H1 (cell line): ENCODE data around the gene DPH1. TPM values are rescaled to one million over a fixed set of nuclear protein-coding genes. Genes with fewer than 3 reads are reported as not detected.

Experiments
- CBX5 ChIP-seq: fragments of 300-800, 300-1000 bp; sonication (generic); IDR thresholded peaks from 2 replicates; pipeline ENCODE4 v1.7.1; 2016; ENCODE audit warnings: antibody characterized with exemption, low read length, low read depth
- CEBPB ChIP-seq: IDR thresholded peaks from 2 replicates; pipeline ENCODE4 v1.6.1; 2012; ENCODE audit warnings: low read depth, low read length
- CHD1 ChIP-seq: IDR thresholded peaks from 2 replicates; pipeline ENCODE4 v1.6.1; 2012; ENCODE audit warnings: low read depth, low read length, improper control_type of control experiment
- CHD2 ChIP-seq: IDR thresholded peaks from 2 replicates; pipeline ENCODE4 v1.6.1; 2012; ENCODE audit warnings: low read length, improper control_type of control experiment
- CTBP2 ChIP-seq: IDR thresholded peaks from 2 replicates; pipeline ENCODE4 v1.7.0; 2011; ENCODE audit warnings: borderline replicate concordance, mild to moderate bottlenecking, moderate library complexity, mixed read lengths, low read length; ENCODE audit not compliant: insufficient read depth, insufficient read length
- EGR1 ChIP-seq: IDR thresholded peaks from 2 replicates; pipeline ENCODE4 v1.6.1; 2011; ENCODE audit warnings: low read depth, low read length, borderline replicate concordance
- EP300 ChIP-seq, 2 experiments: IDR thresholded peaks; 1 replicate in 1 of 2; 2 replicates in 1 of 2; pipeline ENCODE4 v1.6.1; 2011 to 2012; ENCODE audit warnings: low read depth in 2 of 2, low read length in 2 of 2, mild to moderate bottlenecking in 2 of 2, borderline replicate concordance in 1 of 2, inconsistent platforms in 1 of 2, moderate library complexity in 1 of 2
- EZH2 ChIP-seq: fragments of 200-600 bp; sonication (generic); IDR thresholded peaks from 2 replicates; pipeline ENCODE4 v1.7.1; 2012; ENCODE audit warnings: low read depth, mild to moderate bottlenecking, moderate library complexity, low read length, inconsistent platforms; ENCODE audit not compliant: severe bottlenecking
- JUN ChIP-seq: IDR thresholded peaks from 2 replicates; pipeline ENCODE4 v1.6.1; 2011; ENCODE audit warnings: low read depth, mild to moderate bottlenecking, improper control_type of control experiment, low read length
- JUND ChIP-seq: IDR thresholded peaks from 2 replicates; pipeline ENCODE4 v1.6.1; 2011; ENCODE audit warnings: mild to moderate bottlenecking, improper control_type of control experiment, low read length
- KDM1A ChIP-seq: fragments of 200-600, 300-600 bp; sonication (generic); IDR thresholded peaks from 2 replicates; pipeline ENCODE4 v1.7.1; 2016; ENCODE audit warnings: mild to moderate bottlenecking, low read length, borderline replicate concordance
- PHF8 ChIP-seq: fragments of 200-600 bp; sonication (generic); conservative IDR thresholded peaks from 2 replicates; pipeline ENCODE4 v1.7.1; 2012; ENCODE audit warnings: low read depth, mild to moderate bottlenecking, inconsistent platforms, low read length, moderate library complexity
- POU5F1 ChIP-seq: IDR thresholded peaks from 2 replicates; pipeline ENCODE4 v1.6.1; 2011; ENCODE audit warnings: low read depth, mild to moderate bottlenecking, low read length, moderate library complexity
- RXRA ChIP-seq: IDR thresholded peaks from 2 replicates; pipeline ENCODE4 v1.6.1; 2011; ENCODE audit warnings: low read depth, mild to moderate bottlenecking, low read length, moderate library complexity; ENCODE audit not compliant: insufficient read depth
- SAP30 ChIP-seq: fragments of 300-600 bp; sonication (generic); IDR thresholded peaks from 2 replicates; pipeline ENCODE4 v1.7.1; 2012; ENCODE audit warnings: low read length, moderate library complexity, mild to moderate bottlenecking, inconsistent platforms; ENCODE audit not compliant: insufficient read depth, insufficient replicate concordance
- SIRT6 ChIP-seq: IDR thresholded peaks from one replicate; pipeline ENCODE4 v1.7.1; 2012; ENCODE audit warnings: low read length, inconsistent platforms
- SRF ChIP-seq: IDR thresholded peaks from 2 replicates; pipeline ENCODE4 v1.6.1; 2011; ENCODE audit warnings: mild to moderate bottlenecking, low read depth, low read length, moderate library complexity
- TBP ChIP-seq: IDR thresholded peaks from 2 replicates; pipeline ENCODE4 v1.6.1; 2011; ENCODE audit warnings: low read depth, low read length, improper control_type of control experiment
- TCF12 ChIP-seq: IDR thresholded peaks from 2 replicates; pipeline ENCODE4 v1.6.1; 2011; ENCODE audit warnings: low read depth, mild to moderate bottlenecking, low read length
- TEAD4 ChIP-seq: IDR thresholded peaks from 2 replicates; pipeline ENCODE4 v1.6.1; 2012; ENCODE audit warnings: low read depth, low read length, inconsistent platforms, mixed read lengths
- YY1 ChIP-seq: IDR thresholded peaks from 2 replicates; pipeline ENCODE4 v1.6.1; 2011; ENCODE audit warnings: low read depth, mild to moderate bottlenecking, low read length
- ZNF274 ChIP-seq: IDR thresholded peaks from 2 replicates; pipeline ENCODE4 v1.7.0; 2012; ENCODE audit warnings: low read length, borderline replicate concordance; ENCODE audit errors: extremely low read depth
- polyA plus RNA-seq, 7 experiments: library from polyadenylated mRNA; depleted of rRNA in 3 of 7; stranded (reverse) in 5 of 7; unstranded in 2 of 7; fragments of >200 nt in 5 of 7; fragments of 200-250 nt in 2 of 7; gene quantifications; 1 replicate in 5 of 7; 2 replicates in 1 of 7; 4 replicates in 1 of 7; pipeline versions ENCODE4 v1.2.1 to v1.2.3, GENCODE V29; 2011 to 2013; ENCODE audit warnings: missing spikeins in 2 of 7, mixed read lengths in 2 of 7
- total RNA-seq: library from RNA; stranded (reverse); fragmentation: NEBNext Ultra II Directional; extraction: Animal tissue kit (Norgen Biotek cat#: 25700); gene quantifications from 2 replicates; pipeline ENCODE4 v1.2.1, GENCODE V29; 2021
- TF ChIP-seq, protein P1 (sequence below): IDR thresholded peaks from 2 replicates; pipeline ENCODE4 v1.6.1; 2012; ENCODE audit warnings: inconsistent platforms
- TF ChIP-seq, protein P2 (sequence below): IDR thresholded peaks from 2 replicates; pipeline ENCODE4 v1.6.1; 2011; ENCODE audit warnings: low read depth, mild to moderate bottlenecking, low read length; ENCODE audit not compliant: insufficient read depth

The DPH1 gene
- total and polyA plus RNA-seq, 2 of the 8 experiments (the other 6 are each of a cell fraction or from before 2014, with no cell fraction given): 24.9 to 30.0 TPM

DNA sequence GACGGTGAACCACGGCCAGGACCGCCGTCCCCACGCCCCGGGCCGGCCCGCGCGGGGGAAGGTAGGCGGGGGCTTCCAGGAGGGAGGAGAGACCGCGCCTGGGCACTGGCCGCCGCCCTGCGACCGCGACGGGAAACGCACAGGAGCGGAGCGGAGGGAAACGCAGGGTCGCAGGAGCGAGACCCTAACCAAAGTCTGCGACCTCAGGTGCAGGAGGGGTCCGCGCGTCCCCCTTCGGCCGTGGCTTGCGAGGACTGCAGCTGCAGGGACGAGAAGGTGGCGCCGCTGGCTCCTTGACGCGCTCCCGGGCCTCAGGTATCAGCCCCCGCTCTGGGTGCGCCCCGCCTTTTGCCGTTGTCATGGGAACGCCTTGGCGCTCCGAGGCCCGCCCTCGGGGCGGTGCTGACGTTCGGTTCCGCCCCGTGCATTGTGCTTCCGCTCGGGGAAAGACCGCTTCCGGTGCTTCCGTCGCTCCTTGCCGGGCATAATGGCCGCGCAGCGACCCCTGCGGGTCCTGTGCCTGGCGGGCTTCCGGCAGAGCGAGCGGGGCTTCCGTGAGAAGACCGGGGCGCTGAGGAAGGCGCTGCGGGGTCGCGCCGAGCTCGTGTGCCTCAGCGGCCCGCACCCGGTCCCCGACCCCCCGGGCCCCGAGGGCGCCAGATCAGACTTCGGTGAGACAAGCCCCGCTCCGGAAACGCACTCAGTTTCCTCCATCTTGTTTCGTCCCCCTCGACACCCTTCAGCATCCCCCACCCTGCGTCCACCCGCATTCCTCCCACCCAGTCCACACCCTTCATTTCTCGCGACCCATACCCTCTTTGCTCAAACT lies 11.8 kb downstream of the DPH1 start, which contains the start of gene OVCA2 (continued):
- TF ChIP-seq EP300 (IDR thresholded peaks at IDR 0.05; ENCODE audit: borderline replicate concordance in 1 of 2, low read depth in 2 of 2, low read length in 2 of 2): no peak
- no peak for TF ChIP-seq CHD2
- TF ChIP-seq CEBPB: no peak
- TF ChIP-seq, protein P1, sequence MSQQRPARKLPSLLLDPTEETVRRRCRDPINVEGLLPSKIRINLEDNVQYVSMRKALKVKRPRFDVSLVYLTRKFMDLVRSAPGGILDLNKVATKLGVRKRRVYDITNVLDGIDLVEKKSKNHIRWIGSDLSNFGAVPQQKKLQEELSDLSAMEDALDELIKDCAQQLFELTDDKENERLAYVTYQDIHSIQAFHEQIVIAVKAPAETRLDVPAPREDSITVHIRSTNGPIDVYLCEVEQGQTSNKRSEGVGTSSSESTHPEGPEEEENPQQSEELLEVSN: 0 out of 2 replicates have a peak, but pooled peaks have one; percentile 8
- no peak for TF ChIP-seq SAP30
- no peak for TF ChIP-seq JUND
- no peak for TF ChIP-seq TEAD4
- TF ChIP-seq TBP: peak; percentile 69; the same call in 1 of the 2 replicates
- TF ChIP-seq KDM1A: no peak
- TF ChIP-seq, protein P2, sequence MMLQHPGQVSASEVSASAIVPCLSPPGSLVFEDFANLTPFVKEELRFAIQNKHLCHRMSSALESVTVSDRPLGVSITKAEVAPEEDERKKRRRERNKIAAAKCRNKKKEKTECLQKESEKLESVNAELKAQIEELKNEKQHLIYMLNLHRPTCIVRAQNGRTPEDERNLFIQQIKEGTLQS: no peak
- TF ChIP-seq CBX5: no peak
- peak; percentile 97 for TF ChIP-seq YY1
- TF ChIP-seq SIRT6: no peak
- TF ChIP-seq ZNF274: no peak
- peak; percentile 74 for TF ChIP-seq PHF8
- no peak for TF ChIP-seq TCF12
- no peak for TF ChIP-seq CHD1
- no peak for TF ChIP-seq JUN
- TF ChIP-seq SRF: no peak
- peak; percentile 71 for TF ChIP-seq EGR1
- TF ChIP-seq CTBP2: no peak
- no peak for TF ChIP-seq RXRA
- TF ChIP-seq POU5F1: no peak
- no peak for TF ChIP-seq EZH2
